Right ventricle myocardium superior (tissue), 1 donor: Measurements from ENCODE around the gene KIF1C. TPM values are rescaled to one million over a fixed set of nuclear protein-coding genes. Genes with fewer than 3 reads are reported as not detected.
A peak's percentile ranks its signal among the peaks of the same experiment; 100 is the strongest.
"Not testable (repeated sequence)": the region's sequence is repeated elsewhere in the genome, so short reads cannot be mapped to it uniquely, and the experiment has no call there.

Experiments used
- ATAC-seq: fragments of 200-7000 bp; cut with Tn5 transposase; one replicate; pipeline ENCODE4 v1.9.1; 2020; ENCODE audit warnings: mild to moderate bottlenecking; ENCODE audit not compliant: poor library complexity
- DNase-seq: peaks from one replicate; pipeline ENCODE4 v3.0.0-alpha.2; 2020
- intact Hi-C: fragments of 100-400 bp; cut with DNase I; formaldehyde crosslinking; loops from one replicate; pipeline ENCODE4 v1.11.2; 2022
- total RNA-seq: library from RNA; stranded (reverse); fragmentation: NEBNext Ultra II Directional; extraction: Animal tissue kit (Norgen Biotek cat#: 25700); gene quantifications from one replicate; pipeline ENCODE4 v1.2.1, GENCODE V29; 2021
- donor health status: DM: no; HTN: yes; CAD: no; lungs with severe emphysema.

The KIF1C gene
- total RNA-seq, 1 donor from 2014 or later, result 720 TPM

GRCh38 chr17:5031365-5032082 is 33.8 kb downstream of the KIF1C start:
- peak; percentile 81 for ATAC-seq
- intact Hi-C loops, result no loop called here
- DNase-seq, result peak; percentile 88

- intact Hi-C loops, result no loop called here
Observed at GRCh38 chr17:5032865-5033264, 35.1 kb downstream of the KIF1C start.

GRCh38 chr17:5033352-5034015 is 35.7 kb downstream of the KIF1C start:
- ATAC-seq, result no peak

More at GRCh38 chr17:5032865-5033264, 35.1 kb downstream of the KIF1C start:
- DNase-seq (no peak), ATAC-seq (no peak)

GRCh38 chr17:5034063-5034462 is 36.3 kb downstream of the KIF1C start:
- no peak for ATAC-seq
- DNase-seq, result no peak
- intact Hi-C loops, result no loop called here

More at GRCh38 chr17:5033352-5034015, 35.7 kb downstream of the KIF1C start:
- intact Hi-C loops, result no loop called here
- no peak for DNase-seq

GRCh38 chr17:5034651-5035050 is 36.9 kb downstream of the KIF1C start:
- DNase-seq, result no peak
- ATAC-seq, result no peak
- intact Hi-C loops, result no loop called here

- no peak for ATAC-seq
- DNase-seq, result no peak
- intact Hi-C loops, result no loop called here
Observed at GRCh38 chr17:5035315-5035714, 37.6 kb downstream of the KIF1C start, which contains the start of gene SLC52A1. TSS of gene SLC52A1 (minus strand) at chr17:5035426. CDS start at chr17:5034606, 820 bp downstream.

GRCh38 chr17:5042157-5043022 is 44.6 kb downstream of the KIF1C start:
- ATAC-seq (no peak), DNase-seq (no peak)
- intact Hi-C loops, result no loop called here

- no peak for ATAC-seq
Observed at GRCh38 chr17:5043524-5043923, 45.8 kb downstream of the KIF1C start.

GRCh38 chr17:5044630-5045029 is 46.9 kb downstream of the KIF1C start:
- no peak for ATAC-seq

More at GRCh38 chr17:5043524-5043923, 45.8 kb downstream of the KIF1C start:
- intact Hi-C loops, result no loop called here
- no peak for DNase-seq

GRCh38 chr17:5045496-5045895 is 47.7 kb downstream of the KIF1C start:
- intact Hi-C loops, result no loop called here
- DNase-seq (no peak), ATAC-seq (no peak)

More at GRCh38 chr17:5044630-5045029, 46.9 kb downstream of the KIF1C start:
- intact Hi-C loops, result no loop called here
- no peak for DNase-seq

- ATAC-seq (no peak), DNase-seq (no peak)
- intact Hi-C loops, result no loop called here
Observed at GRCh38 chr17:5047446-5047845, 49.7 kb downstream of the KIF1C start.

GRCh38 chr17:5049314-5049841 is 51.6 kb downstream of the KIF1C start:
- intact Hi-C loops, result no loop called here
- no peak for DNase-seq
- ATAC-seq, result peak; percentile 31

GRCh38 chr17:5050278-5050677 is 52.5 kb downstream of the KIF1C start:
- no peak for ATAC-seq
- no peak for DNase-seq
- intact Hi-C loops, result no loop called here

GRCh38 chr17:5055543-5055942 is 57.8 kb downstream of the KIF1C start:
- intact Hi-C loops, result no loop called here
- no peak for ATAC-seq
- DNase-seq, result no peak

GRCh38 chr17:5065227-5065744 is 67.5 kb downstream of the KIF1C start:
- intact Hi-C loops, result no loop called here
- DNase-seq, result no peak
- no peak for ATAC-seq

- ATAC-seq, result no peak
- DNase-seq, result no peak
- intact Hi-C loops, result no loop called here
Observed at GRCh38 chr17:5068236-5068635, 70.5 kb downstream of the KIF1C start.

- DNase-seq (no peak), ATAC-seq (no peak)
- intact Hi-C loops, result no loop called here
Observed at GRCh38 chr17:5069724-5070123, 72.0 kb downstream of the KIF1C start.

- intact Hi-C loops, DNase-seq, ATAC-seq: not testable (repeated sequence)
Observed at GRCh38 chr17:5075472-5075871, 77.7 kb downstream of the KIF1C start.

- ATAC-seq, intact Hi-C loops, DNase-seq: not testable (repeated sequence)
Observed at GRCh38 chr17:5077275-5077674, 79.5 kb downstream of the KIF1C start.
